Neuronal stem cell (in vitro differentiated cells): Measurements from ENCODE around the gene DRAM1.

Experiments
- DNase-seq: peaks from one replicate; pipeline ENCODE4 v3.0.0-alpha.2; 2013; ENCODE audit warnings: low spot score
- H2AFZ ChIP-seq: one replicate; pipeline ENCODE4 v1.6.1; 2013; ENCODE audit warnings: mild to moderate bottlenecking, low read length, inconsistent platforms
- H2AK5ac ChIP-seq: 2 replicates; pipeline ENCODE4 v1.6.1; 2013; ENCODE audit warnings: low read depth, mild to moderate bottlenecking, inconsistent platforms, low read length, moderate library complexity, mixed read lengths
- H2BK120ac ChIP-seq: 2 replicates; pipeline ENCODE4 v1.6.1; 2013; ENCODE audit warnings: low read depth, mild to moderate bottlenecking, inconsistent platforms, low read length, moderate library complexity, mixed read lengths
- H2BK12ac ChIP-seq: one replicate; pipeline ENCODE4 v1.6.1; 2013; ENCODE audit warnings: low read length, inconsistent platforms
- H2BK15ac ChIP-seq: 2 replicates; pipeline ENCODE4 v1.6.1; 2013; ENCODE audit warnings: mild to moderate bottlenecking, low read length, inconsistent platforms, mixed read lengths
- H2BK5ac ChIP-seq: one replicate; pipeline ENCODE4 v1.6.1; 2013; ENCODE audit warnings: inconsistent platforms, mild to moderate bottlenecking, low read length, moderate library complexity
- H3K14ac ChIP-seq: one replicate; pipeline ENCODE4 v1.6.1; 2013; ENCODE audit warnings: low read length, inconsistent platforms
- H3K18ac ChIP-seq: 2 replicates; pipeline ENCODE4 v1.6.1; 2013; ENCODE audit warnings: low read length, inconsistent platforms
- H3K23ac ChIP-seq: 2 replicates; pipeline ENCODE4 v1.6.1; 2013; ENCODE audit warnings: low read depth, mild to moderate bottlenecking, mixed read lengths, low read length, inconsistent platforms; ENCODE audit not compliant: poor library complexity
- H3K27ac ChIP-seq: replicated peaks from 3 replicates; pipeline ENCODE4 v1.5.1; 2013; ENCODE audit warnings: low read length, inconsistent platforms
- H3K27me3 ChIP-seq, 3 experiments: 2 replicates each; pipeline ENCODE4 v1.6.1; 2013; ENCODE audit warnings: low read length in 3 of 3, mild to moderate bottlenecking in 2 of 3, inconsistent platforms in 1 of 3, low read depth in 1 of 3, mixed read lengths in 1 of 3, moderate library complexity in 1 of 3; ENCODE audit not compliant: control insufficient read depth in 3 of 3, insufficient read depth in 3 of 3
- H3K36me3 ChIP-seq, 2 donors: replicated peaks in 1 of 2; 2 replicates each; pipeline ENCODE4 v1.6.1; 2013; ENCODE audit warnings: low read length in 2 of 2; ENCODE audit not compliant: control insufficient read depth in 2 of 2, insufficient read depth in 2 of 2
- H3K4ac ChIP-seq: 2 replicates; pipeline ENCODE4 v1.6.1; 2013; ENCODE audit warnings: inconsistent platforms, mild to moderate bottlenecking, low read length, moderate library complexity
- H3K4me1 ChIP-seq, 2 donors: 1 replicate in 1 of 2; 2 replicates in 1 of 2; pipeline ENCODE4 v1.6.1; 2013; ENCODE audit warnings: low read length in 2 of 2, low read depth in 1 of 2; ENCODE audit not compliant: control insufficient read depth in 2 of 2, insufficient read depth in 1 of 2
- H3K4me2 ChIP-seq: one replicate; pipeline ENCODE4 v1.6.1; 2013; ENCODE audit warnings: mild to moderate bottlenecking, low read length, inconsistent platforms; ENCODE audit not compliant: insufficient read depth, poor library complexity, severe bottlenecking
- H3K4me3 ChIP-seq, 2 donors: 2 replicates each; pipeline ENCODE4 v1.5.1; 2013; ENCODE audit warnings: low read length in 2 of 2, mild to moderate bottlenecking in 2 of 2, inconsistent platforms in 1 of 2, moderate library complexity in 1 of 2
- H3K79me1 ChIP-seq: one replicate; pipeline ENCODE4 v1.6.1; 2013; ENCODE audit warnings: low read depth, mild to moderate bottlenecking, inconsistent platforms, low read length, moderate library complexity
- H3K9ac ChIP-seq: one replicate; pipeline ENCODE4 v1.6.1; 2013; ENCODE audit warnings: mild to moderate bottlenecking, low read depth, low read length, inconsistent platforms; ENCODE audit not compliant: poor library complexity
- H3K9me3 ChIP-seq, 2 donors: replicated peaks in 1 of 2; 2 replicates each; pipeline versions ENCODE3 to v1.6.1; 2013; ENCODE audit warnings: low read length in 2 of 2, mild to moderate bottlenecking in 2 of 2, inconsistent platforms in 1 of 2, low read depth in 1 of 2, mixed read lengths in 1 of 2, moderate library complexity in 1 of 2; ENCODE audit not compliant: control insufficient read depth in 2 of 2, insufficient read depth in 1 of 2
- H4K8ac ChIP-seq: one replicate; pipeline ENCODE4 v1.6.1; 2013; ENCODE audit warnings: low read depth, mild to moderate bottlenecking, inconsistent platforms, low read length, moderate library complexity
- H4K91ac ChIP-seq: one replicate; pipeline ENCODE4 v1.6.1; 2013; ENCODE audit warnings: low read length, low read depth, mild to moderate bottlenecking, inconsistent platforms; ENCODE audit not compliant: poor library complexity
- WGBS, 2 donors: extraction: QIAGEN DNeasy Blood & Tissue Kit; methylation state at CpG; one replicate each; pipeline ENCODE4 v1.1.7; 2013; ENCODE audit warnings: missing lambda C conversion rate in 2 of 2, mixed read lengths in 1 of 2; ENCODE audit not compliant: insufficient read length in 2 of 2, insufficient replicate concordance in 1 of 2; ENCODE audit errors: extremely low coverage in 2 of 2; 5-methylcytosine and 5-hydroxymethylcytosine counted together

Gene DRAM1

GRCh38 chr12:101939856-101940265 is 62.5 kb downstream of the DRAM1 start:
- Histone ChIP-seq H3K4me2 (no peak overlapping the region), H3K23ac (no peak overlapping the region), H2AFZ (peak overlapping the region; percentile 14), H2AK5ac (no peak overlapping the region), H2BK120ac (no peak overlapping the region), H3K79me1 (no peaks in the 10 kb centered on the region), H2BK5ac (no peak overlapping the region), H3K14ac (no peak overlapping the region), H3K18ac (no peak overlapping the region), H3K9ac (no peak overlapping the region), H3K4me3 (no peak overlapping the region), H3K27me3 (peaks cover 0 to 5% (median 0%) of the 10 kb centered on the region in 3 experiments), H3K4ac (no peak overlapping the region), H3K4me1 (no peaks in the 10 kb centered on the region), H4K91ac (no peak overlapping the region), H3K36me3 (no peaks in the 10 kb centered on the region), H2BK12ac (no peak overlapping the region), H3K27ac (no peak overlapping the region), H3K9me3 (no peaks in the 10 kb centered on the region), H2BK15ac (no peak overlapping the region), H4K8ac (no peak overlapping the region)
- WGBS, 2 donors: no CpG with 5 or more reads among the region's 3 CpGs
- DNase-seq: peak; percentile 68

GRCh38 chr12:101940400-101940950 is 63.1 kb downstream of the DRAM1 start:
- no peaks in the 10 kb centered on the region for H3K36me3 ChIP-seq
- no peak overlapping the region for H3K4me3 ChIP-seq
- no peak for DNase-seq
- H3K4me1 ChIP-seq: no peaks in the 10 kb centered on the region
- no peak overlapping the region for H4K8ac ChIP-seq
- no peak overlapping the region for H2BK12ac ChIP-seq
- H3K18ac ChIP-seq: no peak overlapping the region
- H2BK15ac ChIP-seq: no peak overlapping the region
- H3K4ac ChIP-seq: no peak overlapping the region
- H2BK5ac ChIP-seq: no peak overlapping the region
- no peak overlapping the region for H3K27ac ChIP-seq
- H3K79me1 ChIP-seq: no peaks in the 10 kb centered on the region
- no peak overlapping the region for H2AFZ ChIP-seq
- no peak overlapping the region for H3K9ac ChIP-seq
- H2BK120ac ChIP-seq: no peak overlapping the region
- H2AK5ac ChIP-seq: no peak overlapping the region
- H3K9me3 ChIP-seq: no peaks in the 10 kb centered on the region
- H3K14ac ChIP-seq: no peak overlapping the region
- no peak overlapping the region for H4K91ac ChIP-seq
- no peak overlapping the region for H3K4me2 ChIP-seq
- peaks cover 0 to 5% (median 0%) of the 10 kb centered on the region in 3 experiments for H3K27me3 ChIP-seq
- no peak overlapping the region for H3K23ac ChIP-seq
- WGBS, 2 donors: no CpG with 5 or more reads among the region's 5 CpGs

- no peak overlapping the region for H4K91ac ChIP-seq
- H3K18ac ChIP-seq: no peak overlapping the region
- H3K9me3 ChIP-seq: no peaks in the 10 kb centered on the region
- no peaks in the 10 kb centered on the region for H3K36me3 ChIP-seq
- no peak overlapping the region for H3K9ac ChIP-seq
- no peak overlapping the region for H2AK5ac ChIP-seq
- no CpG with 5 or more reads among the region's 4 CpGs for WGBS, 2 donors
- H3K4me2 ChIP-seq: no peak overlapping the region
- no peak overlapping the region for H3K4me3 ChIP-seq
- no peak overlapping the region for H2BK5ac ChIP-seq
- no peaks in the 10 kb centered on the region for H3K4me1 ChIP-seq
- no peak overlapping the region for H3K27ac ChIP-seq
- no peaks in the 10 kb centered on the region for H3K79me1 ChIP-seq
- no peak overlapping the region for H2BK120ac ChIP-seq
- H3K4ac ChIP-seq: no peak overlapping the region
- no peak overlapping the region for H2BK15ac ChIP-seq
- no peak overlapping the region for H4K8ac ChIP-seq
- no peaks in the 10 kb centered on the region for H3K27me3 ChIP-seq
- no peak overlapping the region for H2AFZ ChIP-seq
- no peak overlapping the region for H2BK12ac ChIP-seq
- DNase-seq: no peak
- H3K23ac ChIP-seq: no peak overlapping the region
- H3K14ac ChIP-seq: no peak overlapping the region
These were observed 64.2 kb downstream of the DRAM1 start for GRCh38 chr12:101941306-101942249.

GRCh38 chr12:101942250-101942605 is 64.8 kb downstream of the DRAM1 start:
- no peak overlapping the region for H3K14ac ChIP-seq
- no peak overlapping the region for H3K4ac ChIP-seq
- no peak overlapping the region for H3K4me2 ChIP-seq
- no peak overlapping the region for H4K91ac ChIP-seq
- H3K18ac ChIP-seq: no peak overlapping the region
- H4K8ac ChIP-seq: no peak overlapping the region
- H3K36me3 ChIP-seq: no peaks in the 10 kb centered on the region
- H3K4me3 ChIP-seq: no peak overlapping the region
- no peaks in the 10 kb centered on the region for H3K9me3 ChIP-seq
- H3K9ac ChIP-seq: no peak overlapping the region
- no peak for DNase-seq
- no CpG with 5 or more reads among the region's 1 CpG for WGBS, 2 donors
- H2BK15ac ChIP-seq: no peak overlapping the region
- no peaks in the 10 kb centered on the region for H3K27me3 ChIP-seq
- no peak overlapping the region for H3K27ac ChIP-seq
- no peak overlapping the region for H2BK5ac ChIP-seq
- no peak overlapping the region for H2BK120ac ChIP-seq
- no peak overlapping the region for H2AK5ac ChIP-seq
- H3K79me1 ChIP-seq: no peaks in the 10 kb centered on the region
- H2BK12ac ChIP-seq: no peak overlapping the region
- no peak overlapping the region for H3K23ac ChIP-seq
- H2AFZ ChIP-seq: no peak overlapping the region
- no peaks in the 10 kb centered on the region for H3K4me1 ChIP-seq
